Measurements from ENCODE around the gene CNOT10. TPM values are rescaled to one million over a fixed set of nuclear protein-coding genes. Genes with fewer than 3 reads are reported as not detected.

The CNOT10 gene
- total RNA-seq, result 15.1 and 24.5 TPM in 2 replicates

GRCh38 chr3:32684800-32685542 lies at the start of gene CNOT10:
Gene CNOT10 (plus strand): TSS chr3:32685188. CDS start chr3:32685461, 273 bp downstream.

DNA sequence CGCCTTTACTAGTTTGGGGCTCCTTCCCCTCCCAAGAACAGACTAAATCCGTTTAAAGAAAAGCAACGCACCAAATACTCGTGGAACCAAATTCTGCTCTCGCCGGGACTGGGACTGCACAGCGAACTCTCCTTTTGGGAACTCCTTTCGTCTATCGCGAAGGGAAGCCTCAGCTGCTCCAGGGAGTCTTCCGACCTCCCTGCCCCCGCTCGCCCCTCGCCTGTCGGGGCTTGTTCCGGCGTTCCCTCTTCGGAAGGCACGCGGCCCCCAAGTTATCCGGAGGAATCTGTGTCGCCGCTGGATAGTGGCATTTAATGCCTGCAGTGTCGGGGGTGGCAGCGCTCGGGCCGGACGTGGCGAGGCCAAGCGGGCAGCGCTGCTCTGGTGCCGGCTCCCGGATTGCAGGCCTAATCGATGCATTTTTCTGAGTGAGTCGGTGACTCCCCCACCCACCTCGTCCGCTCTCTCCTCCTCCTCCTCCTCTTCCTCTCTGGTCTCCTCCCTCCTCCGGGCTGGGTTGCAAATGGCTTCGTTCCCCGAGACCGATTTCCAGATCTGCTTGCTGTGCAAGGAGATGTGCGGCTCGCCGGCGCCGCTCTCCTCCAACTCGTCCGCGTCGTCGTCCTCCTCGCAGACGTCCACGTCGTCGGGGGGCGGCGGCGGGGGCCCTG lies 132.7 kb downstream of the CNOT10 start, which contains the start of gene TRIM71:
Gene TRIM71, plus strand, starts transcription at position 440 of the 671 bp plus-strand sequence. Its CDS starts 84 bp downstream, at position 524.

Other genes with a start within 250 kb of the CNOT10 start
- gene CMTM6, start 182.3 kb upstream of the CNOT10 start, total RNA-seq, result 59.2 and 99.7 TPM in 2 replicates
- gene DYNC1LI1, start 114.3 kb upstream of the CNOT10 start, total RNA-seq, result 24.8 and 31.0 TPM in 2 replicates
- under 0.01 TPM in 1 of 2 replicates, not detected in the other for gene TRIM71, start 132.8 kb downstream of the CNOT10 start, total RNA-seq

Measured in epithelial cell of alveolus of lung (primary cell).